NT2/D1 (cell line): ENCODE measurements around the gene ZNF804B.

Experiments used
- DNase-seq: peaks from one replicate; pipeline ENCODE4 v3.0.0-alpha.2; 2011; ENCODE audit warnings: low read depth, low spot score
- H3K27me3 ChIP-seq: 2 replicates; pipeline ENCODE4 v1.6.0; 2011; ENCODE audit warnings: mild to moderate bottlenecking; ENCODE audit not compliant: insufficient read length, insufficient read depth
- H3K36me3 ChIP-seq: 2 replicates; pipeline ENCODE4 v1.6.1; 2011; ENCODE audit warnings: mild to moderate bottlenecking, low read length, mixed read lengths; ENCODE audit not compliant: insufficient read depth, insufficient read length
- H3K4me1 ChIP-seq: 2 replicates; pipeline ENCODE4 v1.5.1; 2011; ENCODE audit not compliant: insufficient read depth, insufficient read length
- H3K4me3 ChIP-seq: 2 replicates; pipeline ENCODE4 v1.5.1; 2011; ENCODE audit warnings: low read depth; ENCODE audit not compliant: insufficient read length
- H3K9ac ChIP-seq: 2 replicates; pipeline ENCODE4 v1.6.0; 2011; ENCODE audit warnings: low read depth; ENCODE audit not compliant: insufficient read length
- H3K9me3 ChIP-seq: 2 replicates; pipeline ENCODE4 v1.5.1; 2011; ENCODE audit warnings: mild to moderate bottlenecking, low read length; ENCODE audit not compliant: insufficient read depth
- SUZ12 ChIP-seq: IDR thresholded peaks from 2 replicates; pipeline ENCODE4 v1.6.1; 2011; ENCODE audit not compliant: insufficient read length, insufficient read depth; ENCODE audit errors: extremely low read depth
- YY1 ChIP-seq: IDR thresholded peaks from 2 replicates; pipeline ENCODE4 v1.6.1; 2011; ENCODE audit not compliant: insufficient read length, insufficient read depth
- ZNF274 ChIP-seq: IDR thresholded peaks from 2 replicates; pipeline ENCODE4 v1.6.1; 2011; ENCODE audit warnings: mild to moderate bottlenecking, low read depth, low read length

Gene ZNF804B

DNA sequence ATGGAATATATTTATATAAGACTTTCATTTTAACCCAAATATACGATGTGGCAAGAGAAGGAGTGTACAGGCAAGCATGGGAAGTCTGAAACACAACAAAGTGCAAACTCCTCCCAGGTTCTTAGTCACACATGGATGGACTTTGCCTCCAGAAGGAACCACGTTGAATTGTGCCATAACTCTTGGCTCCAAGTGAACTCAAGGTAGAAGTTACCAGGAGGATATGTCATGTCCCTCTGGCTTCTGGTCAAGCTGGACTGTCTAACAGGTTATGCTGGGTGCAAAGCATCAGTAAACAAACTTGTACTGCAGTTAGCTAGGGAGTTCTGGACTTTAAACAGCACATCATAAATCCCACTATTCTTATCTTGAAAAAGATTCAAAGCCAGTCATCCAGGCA lies 364.4 kb downstream of the ZNF804B start:
- Histone ChIP-seq H3K36me3 (no peaks in the 10 kb centered on the region), H3K27me3 (no peaks in the 10 kb centered on the region), H3K9ac (no peak overlapping the region), H3K4me1 (no peaks in the 10 kb centered on the region), H3K4me3 (no peak overlapping the region), H3K9me3 (no peaks in the 10 kb centered on the region)
- DNase-seq: no peak
- TF ChIP-seq YY1 (no peak), SUZ12 (no peak), ZNF274 (no peak)

DNA sequence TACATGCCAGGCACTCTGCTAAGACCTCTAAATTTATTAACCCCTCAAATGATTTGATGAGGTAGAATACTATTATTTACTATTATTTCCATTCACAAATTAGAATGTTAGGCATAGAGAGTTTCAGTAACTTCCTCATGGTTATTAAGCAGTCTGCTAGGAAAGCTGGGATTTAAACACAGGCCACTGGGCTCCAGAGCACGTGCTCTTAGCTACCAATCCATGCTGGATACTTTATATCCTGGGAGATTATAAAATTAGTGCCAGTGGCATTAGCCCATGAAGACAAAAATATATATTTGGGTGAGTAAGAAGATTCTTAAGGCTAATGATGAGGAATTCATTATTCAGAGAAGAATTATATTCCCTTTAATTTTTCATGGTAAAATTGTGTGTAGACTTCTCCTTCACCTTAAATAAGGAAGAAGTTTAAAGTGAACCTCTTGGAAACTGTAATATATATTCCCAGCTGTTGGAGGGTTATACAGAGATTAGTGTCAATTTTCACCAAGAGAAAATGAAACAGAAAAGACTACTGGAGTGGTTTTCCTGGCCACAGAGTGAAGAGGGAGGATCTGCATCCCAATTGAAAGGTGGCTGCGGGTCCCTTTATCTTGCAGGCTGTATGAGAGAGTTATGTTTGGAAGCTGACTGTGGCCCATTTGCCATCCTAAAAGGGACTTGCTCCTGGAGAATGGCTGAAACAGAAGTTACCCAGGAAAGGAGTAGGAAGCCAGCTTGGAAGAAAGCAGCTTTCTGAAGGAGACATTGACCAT lies 370.3 kb downstream of the ZNF804B start:
- H3K9me3 ChIP-seq: no peaks in the 10 kb centered on the region
- no peak overlapping the region for H3K4me3 ChIP-seq
- H3K27me3 ChIP-seq: no peaks in the 10 kb centered on the region
- no peak for DNase-seq
- no peak for TF ChIP-seq ZNF274
- no peak for TF ChIP-seq YY1
- no peak for TF ChIP-seq SUZ12
- no peak overlapping the region for H3K9ac ChIP-seq
- H3K4me1 ChIP-seq: no peaks in the 10 kb centered on the region
- no peaks in the 10 kb centered on the region for H3K36me3 ChIP-seq

DNA sequence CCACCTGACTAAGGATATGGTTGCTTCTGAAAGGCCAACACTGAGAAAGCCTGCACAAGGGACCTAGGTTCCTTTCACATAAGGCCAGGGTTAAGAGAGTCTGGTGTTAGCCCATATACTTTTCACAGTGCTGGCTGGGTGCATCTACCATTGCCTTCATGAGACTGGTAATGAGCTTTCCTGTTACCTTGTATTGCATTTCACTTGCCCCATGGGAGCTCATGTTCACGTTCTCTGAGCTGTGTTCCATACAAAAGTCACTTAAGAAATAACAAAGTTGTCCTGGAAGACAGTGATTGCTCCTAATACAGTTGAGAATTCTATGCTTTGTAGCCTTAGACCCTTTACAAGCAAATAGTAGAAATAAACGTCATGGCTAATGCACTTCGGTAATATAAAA lies 373.9 kb downstream of the ZNF804B start:
- TF ChIP-seq YY1 (no peak), SUZ12 (no peak), ZNF274 (no peak)
- no peak for DNase-seq
- H3K27me3 ChIP-seq: no peaks in the 10 kb centered on the region
- no peaks in the 10 kb centered on the region for H3K4me1 ChIP-seq
- H3K36me3 ChIP-seq: no peaks in the 10 kb centered on the region
- H3K9me3 ChIP-seq: no peaks in the 10 kb centered on the region
- no peak overlapping the region for H3K4me3 ChIP-seq
- H3K9ac ChIP-seq: no peak overlapping the region

DNA sequence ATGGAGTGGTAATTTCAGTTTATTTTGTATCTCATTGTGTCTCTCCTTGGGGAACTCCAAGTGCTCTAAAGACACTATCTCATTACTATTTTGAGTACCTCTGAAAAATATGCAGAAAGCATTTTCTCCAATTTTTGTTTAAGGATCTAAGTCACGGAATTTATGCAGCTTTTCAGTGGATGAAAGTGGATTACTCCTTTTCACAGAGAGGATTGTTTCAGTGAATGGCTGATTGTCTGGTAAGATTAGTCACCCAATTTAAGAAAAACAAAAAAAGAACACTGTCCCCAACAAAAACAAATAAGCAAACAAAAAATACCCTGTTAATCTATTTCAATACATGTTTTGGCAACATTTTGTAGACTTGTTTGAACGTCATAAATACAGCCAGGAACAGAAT lies 374.3 kb downstream of the ZNF804B start:
- Histone ChIP-seq H3K27me3 (no peaks in the 10 kb centered on the region), H3K9ac (no peak overlapping the region), H3K36me3 (no peaks in the 10 kb centered on the region), H3K4me1 (no peaks in the 10 kb centered on the region), H3K9me3 (no peaks in the 10 kb centered on the region), H3K4me3 (no peak overlapping the region)
- TF ChIP-seq ZNF274 (no peak), SUZ12 (no peak)
- no peak for DNase-seq

DNA sequence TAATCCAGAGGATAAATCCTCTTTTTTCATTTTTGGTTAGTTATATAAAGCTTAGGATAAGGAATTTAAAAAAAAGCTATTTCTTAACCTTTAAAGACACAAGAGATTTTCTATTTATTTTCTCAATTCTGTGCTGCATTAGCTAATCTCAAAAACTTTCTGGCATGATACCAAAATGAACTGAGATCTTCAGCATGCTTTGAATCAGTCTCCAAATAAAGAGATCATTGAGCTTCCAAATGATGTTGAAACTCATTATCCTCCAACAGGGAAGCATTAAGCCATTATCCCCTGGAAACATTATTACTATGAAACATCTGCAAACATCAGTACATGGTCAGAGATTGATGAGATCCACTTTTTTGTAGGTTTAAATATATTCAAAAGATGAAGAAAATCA lies 386.3 kb downstream of the ZNF804B start:
- Histone ChIP-seq H3K9me3 (no peaks in the 10 kb centered on the region), H3K4me3 (no peak overlapping the region), H3K27me3 (no peaks in the 10 kb centered on the region), H3K9ac (no peak overlapping the region), H3K4me1 (no peaks in the 10 kb centered on the region), H3K36me3 (no peaks in the 10 kb centered on the region)
- no peak for TF ChIP-seq YY1
- no peak for TF ChIP-seq SUZ12
- TF ChIP-seq ZNF274: no peak
- no peak for DNase-seq

DNA sequence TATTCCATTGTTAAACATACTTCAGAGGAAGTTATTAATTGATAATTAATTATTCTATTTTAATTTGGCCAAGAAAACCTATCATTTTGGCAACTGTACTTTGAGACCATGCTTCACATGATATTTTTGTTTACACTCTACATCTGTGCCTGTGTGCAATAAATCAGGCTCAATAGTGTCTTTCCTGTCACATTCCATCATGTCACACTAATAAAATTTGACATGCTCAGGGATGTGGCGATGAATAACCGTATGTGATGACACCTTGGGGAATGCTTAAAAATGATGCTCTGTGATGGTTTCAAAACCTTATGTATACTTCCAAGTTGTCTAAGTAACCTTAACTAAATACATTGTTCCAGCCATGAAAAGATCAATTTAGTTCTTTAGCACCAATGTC lies 400.6 kb downstream of the ZNF804B start:
- DNase-seq: no peak
- no peaks in the 10 kb centered on the region for H3K4me1 ChIP-seq
- H3K9me3 ChIP-seq: no peaks in the 10 kb centered on the region
- H3K4me3 ChIP-seq: no peak overlapping the region
- H3K27me3 ChIP-seq: no peaks in the 10 kb centered on the region
- no peak overlapping the region for H3K9ac ChIP-seq
- no peak for TF ChIP-seq ZNF274
- no peak for TF ChIP-seq YY1
- TF ChIP-seq SUZ12: no peak
- no peaks in the 10 kb centered on the region for H3K36me3 ChIP-seq

DNA sequence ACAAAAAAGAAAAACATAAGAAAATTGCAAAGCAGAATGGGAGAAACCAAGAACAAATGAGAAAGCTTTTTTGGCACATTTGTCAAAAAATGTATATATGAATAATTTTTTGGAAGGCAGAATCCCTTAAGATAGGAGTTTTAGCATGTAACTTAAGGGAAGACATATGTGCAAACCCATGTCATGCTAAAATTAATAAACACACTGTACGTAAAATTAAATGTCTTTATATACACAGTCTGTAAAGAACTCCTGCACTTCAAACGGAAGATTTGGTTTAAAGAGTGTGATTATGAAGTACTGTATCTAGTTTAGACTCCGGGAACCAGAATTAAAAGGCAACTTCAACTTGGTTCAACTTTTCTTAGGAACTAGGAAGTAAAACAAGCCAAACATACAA lies 405.9 kb downstream of the ZNF804B start:
- H3K9me3 ChIP-seq: no peaks in the 10 kb centered on the region
- no peaks in the 10 kb centered on the region for H3K27me3 ChIP-seq
- TF ChIP-seq SUZ12 (no peak), YY1 (no peak), ZNF274 (no peak)
- H3K4me1 ChIP-seq: no peaks in the 10 kb centered on the region
- no peak overlapping the region for H3K4me3 ChIP-seq
- H3K36me3 ChIP-seq: no peaks in the 10 kb centered on the region
- no peak overlapping the region for H3K9ac ChIP-seq
- DNase-seq: no peak

DNA sequence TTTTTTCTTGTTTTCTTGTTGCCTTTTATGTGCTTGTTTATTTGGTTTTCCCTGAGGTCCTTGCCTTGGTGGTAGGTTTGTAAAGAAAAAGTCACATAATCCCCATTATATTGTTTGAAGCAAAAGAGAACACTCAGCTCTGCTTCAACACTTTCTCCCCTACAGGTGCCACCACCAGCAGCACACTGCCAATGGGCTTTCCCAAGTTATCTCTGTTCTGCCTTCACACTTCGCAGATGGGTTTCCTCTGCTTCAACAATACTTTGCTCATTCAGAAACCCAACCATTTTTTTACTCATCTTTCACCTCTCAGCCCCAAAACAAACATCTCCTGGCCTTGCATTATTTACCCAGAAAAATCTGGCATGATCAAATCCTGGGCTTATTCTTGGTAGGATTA lies 411.1 kb downstream of the ZNF804B start:
- no peaks in the 10 kb centered on the region for H3K27me3 ChIP-seq
- H3K4me3 ChIP-seq: no peak overlapping the region
- TF ChIP-seq YY1 (no peak), SUZ12 (no peak), ZNF274 (no peak)
- DNase-seq: no peak
- H3K36me3 ChIP-seq: no peaks in the 10 kb centered on the region
- H3K4me1 ChIP-seq: no peaks in the 10 kb centered on the region
- no peaks in the 10 kb centered on the region for H3K9me3 ChIP-seq
- H3K9ac ChIP-seq: no peak overlapping the region
